HG03521 (cell line): ENCODE data around the gene ACKR1.

Experiments used
- ATAC-seq: cut with Tn5 transposase; IDR thresholded peaks from one replicate; pipeline ENCODE4 v1.9.1; 2021; ENCODE audit warnings: mild to moderate bottlenecking, moderate library complexity; ENCODE audit not compliant: unreplicated experiment

ACKR1 gene

GRCh38 chr1:159218649-159219636 lies 14.3 kb downstream of the ACKR1 start:
- no peak for ATAC-seq

- ATAC-seq, result no peak
Measured at GRCh38 chr1:159222075-159222865, 17.6 kb downstream of the ACKR1 start.

- ATAC-seq, result no peak
Measured at GRCh38 chr1:159223004-159223403, 18.3 kb downstream of the ACKR1 start.

GRCh38 chr1:159228554-159228953 lies 23.9 kb downstream of the ACKR1 start:
- ATAC-seq, result no peak

GRCh38 chr1:159229260-159229885 lies 24.7 kb downstream of the ACKR1 start:
- no peak for ATAC-seq

GRCh38 chr1:159229896-159230295 lies 25.2 kb downstream of the ACKR1 start:
- no peak for ATAC-seq

- peak; percentile 78 for ATAC-seq
Measured at GRCh38 chr1:159239551-159240220, 35.0 kb downstream of the ACKR1 start.

- ATAC-seq, result no peak
Measured at GRCh38 chr1:159247266-159247665, 42.6 kb downstream of the ACKR1 start.

- no peak for ATAC-seq
Measured at GRCh38 chr1:159248311-159248710, 43.6 kb downstream of the ACKR1 start.

GRCh38 chr1:159250638-159251216 lies 46.1 kb downstream of the ACKR1 start:
- no peak for ATAC-seq
